HG03139 (cell line): ENCODE measurements around the gene PURA.

Experiments
- ATAC-seq: cut with Tn5 transposase; IDR thresholded peaks from one replicate; pipeline ENCODE4 v1.9.1; 2021; ENCODE audit not compliant: unreplicated experiment

Gene PURA

GRCh38 chr5:140157032-140157781 is 43.3 kb downstream of the PURA start:
- peak; percentile 93 for ATAC-seq

GRCh38 chr5:140159014-140159927 is 45.4 kb downstream of the PURA start:
- no peak for ATAC-seq

- ATAC-seq: no peak
Observed at GRCh38 chr5:140162275-140162674, 48.4 kb downstream of the PURA start.

- no peak for ATAC-seq
Observed at GRCh38 chr5:140162781-140163180, 48.9 kb downstream of the PURA start.

GRCh38 chr5:140165101-140165922 is 51.4 kb downstream of the PURA start:
- ATAC-seq: no peak

- ATAC-seq: no peak
Observed at GRCh38 chr5:140165923-140166270, 52.0 kb downstream of the PURA start.

GRCh38 chr5:140166911-140167310 is 53.0 kb downstream of the PURA start:
- ATAC-seq: no peak

- ATAC-seq: no peak
Observed at GRCh38 chr5:140168371-140168770, 54.5 kb downstream of the PURA start.

GRCh38 chr5:140169410-140169809 is 55.5 kb downstream of the PURA start:
- ATAC-seq: no peak

GRCh38 chr5:140172483-140172882 is 58.6 kb downstream of the PURA start:
- no peak for ATAC-seq

- no peak for ATAC-seq
Observed at GRCh38 chr5:140174014-140174413, 60.1 kb downstream of the PURA start.

GRCh38 chr5:140174465-140175366 is 60.8 kb downstream of the PURA start, which contains the start of gene CYSTM1:
Gene CYSTM1, plus strand, starts transcription at chr5:140175188. Its CDS starts 19,278 bp downstream, at chr5:140194466.
- peak; percentile 91 for ATAC-seq
